GM10266 (cell line): ENCODE data around the gene RAB34.

Experiments
- DNase-seq: peaks from one replicate; pipeline ENCODE4 v3.0.0; 2012; ENCODE audit errors: extremely low spot score
- TF ChIP-seq, protein P1 (sequence below): IDR thresholded peaks from 2 replicates; pipeline ENCODE4 v1.5.1; 2012; ENCODE audit warnings: mild to moderate bottlenecking, low read depth; ENCODE audit not compliant: control insufficient read depth, insufficient read depth; ENCODE audit errors: missing control alignments

RAB34 gene

GRCh38 chr17:28665994-28666393 is 51.7 kb downstream of the RAB34 start:
- TF ChIP-seq, protein P1, sequence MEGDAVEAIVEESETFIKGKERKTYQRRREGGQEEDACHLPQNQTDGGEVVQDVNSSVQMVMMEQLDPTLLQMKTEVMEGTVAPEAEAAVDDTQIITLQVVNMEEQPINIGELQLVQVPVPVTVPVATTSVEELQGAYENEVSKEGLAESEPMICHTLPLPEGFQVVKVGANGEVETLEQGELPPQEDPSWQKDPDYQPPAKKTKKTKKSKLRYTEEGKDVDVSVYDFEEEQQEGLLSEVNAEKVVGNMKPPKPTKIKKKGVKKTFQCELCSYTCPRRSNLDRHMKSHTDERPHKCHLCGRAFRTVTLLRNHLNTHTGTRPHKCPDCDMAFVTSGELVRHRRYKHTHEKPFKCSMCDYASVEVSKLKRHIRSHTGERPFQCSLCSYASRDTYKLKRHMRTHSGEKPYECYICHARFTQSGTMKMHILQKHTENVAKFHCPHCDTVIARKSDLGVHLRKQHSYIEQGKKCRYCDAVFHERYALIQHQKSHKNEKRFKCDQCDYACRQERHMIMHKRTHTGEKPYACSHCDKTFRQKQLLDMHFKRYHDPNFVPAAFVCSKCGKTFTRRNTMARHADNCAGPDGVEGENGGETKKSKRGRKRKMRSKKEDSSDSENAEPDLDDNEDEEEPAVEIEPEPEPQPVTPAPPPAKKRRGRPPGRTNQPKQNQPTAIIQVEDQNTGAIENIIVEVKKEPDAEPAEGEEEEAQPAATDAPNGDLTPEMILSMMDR = no peak
- DNase-seq = no peak
